ENCODE results near the gene KCNT1. TPM values are rescaled to one million over a fixed set of nuclear protein-coding genes. Genes with fewer than 3 reads are reported as not detected.

Gene KCNT1
- total RNA-seq, 1 donor from 2014 or later = not detected

DNA sequence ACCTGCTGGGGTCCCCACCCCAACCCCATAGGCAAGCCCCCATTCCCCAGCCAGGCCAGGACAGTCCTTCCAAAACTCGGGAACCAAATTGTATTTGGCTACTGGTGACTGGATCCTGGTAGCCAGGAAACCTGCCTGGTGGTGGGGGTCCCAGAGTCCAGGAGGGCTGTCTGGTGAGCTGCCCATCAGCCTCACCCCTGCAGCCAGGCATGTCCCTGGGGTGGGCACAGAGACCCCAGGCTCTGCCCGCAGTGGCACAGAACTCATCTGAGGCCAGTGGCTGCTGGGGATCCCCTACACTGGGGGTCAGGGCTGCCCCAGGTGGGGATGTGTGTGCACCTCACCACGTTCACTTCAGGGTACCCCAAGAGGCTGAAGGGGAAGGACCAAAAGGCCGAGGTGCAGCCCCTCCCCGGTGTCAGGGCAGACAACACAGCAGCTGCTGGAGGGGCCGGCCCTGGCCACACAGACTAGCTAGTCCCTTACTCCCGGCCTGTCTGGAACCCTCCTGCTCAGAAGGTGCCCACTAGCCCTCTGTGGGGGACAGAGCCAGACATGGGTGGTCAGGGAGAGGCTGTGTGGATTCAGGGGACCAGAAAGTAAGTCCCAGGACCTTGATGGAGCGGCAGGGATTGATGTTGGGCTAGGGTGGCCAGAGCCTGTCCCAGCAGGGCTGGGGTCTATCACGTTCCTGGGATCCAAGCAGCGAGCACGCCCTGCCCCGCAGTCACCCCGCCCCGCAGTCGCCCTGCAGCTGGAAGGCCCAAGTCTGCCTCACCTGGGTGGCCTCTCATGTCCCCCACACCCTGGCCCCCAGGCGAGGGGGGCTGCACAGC lies 91.5 kb downstream of the KCNT1 start:
- no peaks in the 10 kb centered on the region for H3K4me1 Mint-ChIP-seq (ENCODE audit: low read depth)
- no peaks in the 10 kb centered on the region for H3K36me3 Mint-ChIP-seq (ENCODE audit: low read depth)
- intact Hi-C loops (cut with micrococcal nuclease) = no loop called here
- no peaks in the 10 kb centered on the region for H3K27me3 Mint-ChIP-seq (ENCODE audit: low read depth)
- H3K9me3 Mint-ChIP-seq = no peaks in the 10 kb centered on the region
- H3K4me3 Mint-ChIP-seq (ENCODE audit: low read depth) = no peak overlapping the region
- H3K27ac Mint-ChIP-seq = no peak overlapping the region
- DNase-seq (ENCODE audit: low spot score) = no peak

DNA sequence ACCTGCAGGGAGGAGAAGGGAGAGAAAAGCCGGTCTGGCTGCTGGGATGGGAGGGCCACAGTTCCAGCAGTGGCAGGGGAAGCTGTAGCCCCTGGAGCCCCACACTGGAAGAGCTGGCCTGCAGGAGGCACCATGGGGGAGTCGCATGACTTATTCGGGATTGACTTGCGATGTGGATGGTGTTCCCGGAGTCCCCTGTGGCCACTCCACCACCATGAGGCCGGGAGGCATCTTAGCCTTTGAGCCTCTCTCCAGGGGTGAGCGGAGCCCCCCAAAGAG lies 92.0 kb downstream of the KCNT1 start:
- no peak overlapping the region for H3K27ac Mint-ChIP-seq
- intact Hi-C loops (cut with micrococcal nuclease) = no loop called here
- no peak overlapping the region for H3K4me3 Mint-ChIP-seq (ENCODE audit: low read depth)
- no peak for DNase-seq (ENCODE audit: low spot score)
- H3K27me3 Mint-ChIP-seq (ENCODE audit: low read depth) = no peaks in the 10 kb centered on the region
- H3K9me3 Mint-ChIP-seq = no peaks in the 10 kb centered on the region
- H3K4me1 Mint-ChIP-seq (ENCODE audit: low read depth) = no peaks in the 10 kb centered on the region
- no peaks in the 10 kb centered on the region for H3K36me3 Mint-ChIP-seq (ENCODE audit: low read depth)

DNA sequence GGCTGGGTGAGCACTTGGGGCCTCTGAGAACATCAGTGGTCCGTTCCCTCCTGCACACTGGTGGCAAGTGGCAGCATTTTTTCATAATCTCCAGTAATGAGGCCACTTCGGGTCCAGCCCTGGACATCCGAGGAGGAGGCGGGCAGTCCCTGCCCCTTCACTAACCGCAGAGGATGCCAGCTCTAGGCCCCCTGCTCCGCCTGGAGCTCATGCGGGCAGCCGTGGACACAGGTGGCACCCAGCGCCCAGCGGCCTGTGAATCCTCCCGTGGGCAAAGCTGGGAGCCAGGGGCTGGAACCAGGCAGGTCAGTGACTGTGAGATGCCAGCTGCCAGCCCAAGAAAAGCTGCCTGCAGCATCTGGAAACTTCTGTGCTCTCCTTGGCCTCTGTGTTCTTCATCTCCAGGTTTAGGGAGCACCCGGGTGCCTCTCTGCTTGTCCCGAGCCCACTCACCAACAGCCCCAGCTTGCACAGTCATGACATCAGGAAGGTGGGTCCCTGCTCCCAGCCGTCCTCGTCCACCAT lies 92.4 kb downstream of the KCNT1 start:
- intact Hi-C loops (cut with micrococcal nuclease) = no loop called here
- H3K4me1 Mint-ChIP-seq (ENCODE audit: low read depth) = no peaks in the 10 kb centered on the region
- no peaks in the 10 kb centered on the region for H3K27me3 Mint-ChIP-seq (ENCODE audit: low read depth)
- no peaks in the 10 kb centered on the region for H3K36me3 Mint-ChIP-seq (ENCODE audit: low read depth)
- no peak overlapping the region for H3K4me3 Mint-ChIP-seq (ENCODE audit: low read depth)
- DNase-seq (ENCODE audit: low spot score) = no peak
- H3K9me3 Mint-ChIP-seq = no peaks in the 10 kb centered on the region
- H3K27ac Mint-ChIP-seq = no peak overlapping the region

DNA sequence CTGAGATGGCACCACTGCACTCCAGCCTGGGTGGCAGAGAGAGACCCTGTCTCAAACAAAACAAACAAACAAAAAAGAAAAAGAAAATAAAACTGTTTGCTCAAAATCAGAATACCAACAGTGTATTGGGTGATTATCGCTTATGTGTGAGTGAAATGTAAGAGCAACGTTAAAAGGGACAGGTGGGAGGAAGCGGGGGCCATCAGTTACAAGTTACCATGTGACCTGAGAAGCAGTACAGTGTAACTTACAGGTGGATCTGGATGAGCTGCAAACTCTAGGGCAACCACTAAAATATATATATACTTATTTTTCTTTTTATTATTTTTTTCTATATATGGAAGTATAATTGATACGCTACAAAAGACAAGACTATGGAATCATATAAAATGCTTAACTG lies 93.4 kb downstream of the KCNT1 start:
- H3K4me3 Mint-ChIP-seq (ENCODE audit: low read depth) = no peak overlapping the region
- intact Hi-C loops (cut with micrococcal nuclease) = no loop called here
- no peaks in the 10 kb centered on the region for H3K4me1 Mint-ChIP-seq (ENCODE audit: low read depth)
- no peak overlapping the region for H3K27ac Mint-ChIP-seq
- no peaks in the 10 kb centered on the region for H3K36me3 Mint-ChIP-seq (ENCODE audit: low read depth)
- DNase-seq (ENCODE audit: low spot score) = no peak
- H3K9me3 Mint-ChIP-seq = no peaks in the 10 kb centered on the region
- no peaks in the 10 kb centered on the region for H3K27me3 Mint-ChIP-seq (ENCODE audit: low read depth)

DNA sequence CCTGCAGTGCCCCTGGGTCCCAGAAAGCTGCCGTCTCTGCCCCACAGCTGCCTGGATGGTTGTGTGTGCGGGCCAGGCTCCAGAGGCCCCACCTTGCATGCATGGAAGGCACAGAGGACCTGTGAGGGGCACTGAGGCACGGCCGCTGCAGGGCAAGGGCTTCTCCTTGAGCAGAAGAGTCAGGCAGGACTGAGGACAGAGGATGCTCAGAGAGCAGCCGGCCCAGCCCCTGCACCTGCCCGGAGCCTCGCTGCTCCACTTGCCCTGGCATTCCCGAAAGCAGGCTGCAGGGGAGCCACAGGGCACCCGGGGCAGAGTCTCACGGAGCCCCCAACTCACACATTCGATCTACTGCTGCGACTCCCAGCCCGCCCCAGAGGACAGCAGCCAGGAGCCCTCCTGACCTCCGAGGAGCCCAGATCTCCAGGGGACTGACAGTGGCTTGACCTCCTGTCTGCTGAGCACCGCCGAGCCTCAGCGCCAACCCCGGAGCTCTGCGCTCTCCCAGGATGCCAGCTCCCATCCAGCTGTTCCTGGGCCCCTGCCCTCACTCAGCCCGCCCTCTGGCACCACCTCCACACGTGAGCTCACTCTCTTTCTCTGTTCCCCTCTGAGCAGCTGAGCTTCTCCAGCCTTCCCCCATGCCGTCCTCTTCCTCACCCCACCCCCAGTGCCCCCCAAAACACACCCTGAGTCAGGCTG lies 95.0 kb downstream of the KCNT1 start:
- Mint-ChIP-seq H3K27ac (no peak overlapping the region), H3K4me1 (ENCODE audit: low read depth) (no peaks in the 10 kb centered on the region), H3K9me3 (no peaks in the 10 kb centered on the region), H3K4me3 (ENCODE audit: low read depth) (no peak overlapping the region), H3K36me3 (ENCODE audit: low read depth) (no peaks in the 10 kb centered on the region), H3K27me3 (ENCODE audit: low read depth) (no peaks in the 10 kb centered on the region)
- DNase-seq (ENCODE audit: low spot score) = no peak
- intact Hi-C loops (cut with micrococcal nuclease) = no loop called here

DNA sequence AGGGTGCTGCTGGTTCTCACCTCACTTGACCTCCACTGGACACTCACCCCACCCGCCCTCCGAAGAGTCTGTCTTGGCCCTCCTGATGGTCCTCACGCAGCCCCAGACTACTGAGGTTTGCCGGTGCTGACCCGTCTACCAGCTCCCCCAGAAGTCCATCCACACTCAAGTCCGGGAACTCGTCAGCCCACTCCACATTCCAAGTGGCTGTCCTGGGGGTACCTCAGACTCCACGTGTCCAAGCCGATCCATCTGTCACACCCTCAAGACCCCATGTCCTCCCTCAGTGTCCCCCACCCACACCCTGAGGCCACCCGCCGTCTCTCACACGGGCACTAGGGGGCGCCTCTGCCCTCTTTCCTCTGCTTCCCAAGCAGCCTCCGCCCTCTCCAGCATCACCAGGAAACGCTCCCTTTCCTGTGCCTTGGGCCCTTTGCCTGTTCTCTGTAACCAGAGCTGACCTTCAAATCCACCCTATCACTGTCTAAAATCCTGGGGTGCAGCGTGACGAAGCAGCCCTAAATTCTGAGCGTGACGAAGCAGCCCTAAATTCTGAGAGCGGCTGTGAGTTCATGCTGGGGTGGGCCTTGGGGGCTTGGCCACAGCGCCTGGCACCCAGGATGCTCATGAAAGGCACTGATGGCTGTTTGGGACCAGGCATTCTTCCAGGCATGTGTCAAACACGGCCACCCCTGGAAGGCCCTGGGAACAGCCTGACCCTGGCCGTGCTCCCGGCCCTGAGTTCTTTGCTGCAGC lies 95.7 kb downstream of the KCNT1 start:
- H3K4me3 Mint-ChIP-seq (ENCODE audit: low read depth) = no peak overlapping the region
- H3K27me3 Mint-ChIP-seq (ENCODE audit: low read depth) = no peaks in the 10 kb centered on the region
- no peak for DNase-seq (ENCODE audit: low spot score)
- H3K36me3 Mint-ChIP-seq (ENCODE audit: low read depth) = no peaks in the 10 kb centered on the region
- intact Hi-C loops (cut with micrococcal nuclease) = no loop called here
- no peaks in the 10 kb centered on the region for H3K4me1 Mint-ChIP-seq (ENCODE audit: low read depth)
- H3K27ac Mint-ChIP-seq = no peak overlapping the region
- no peaks in the 10 kb centered on the region for H3K9me3 Mint-ChIP-seq

DNA sequence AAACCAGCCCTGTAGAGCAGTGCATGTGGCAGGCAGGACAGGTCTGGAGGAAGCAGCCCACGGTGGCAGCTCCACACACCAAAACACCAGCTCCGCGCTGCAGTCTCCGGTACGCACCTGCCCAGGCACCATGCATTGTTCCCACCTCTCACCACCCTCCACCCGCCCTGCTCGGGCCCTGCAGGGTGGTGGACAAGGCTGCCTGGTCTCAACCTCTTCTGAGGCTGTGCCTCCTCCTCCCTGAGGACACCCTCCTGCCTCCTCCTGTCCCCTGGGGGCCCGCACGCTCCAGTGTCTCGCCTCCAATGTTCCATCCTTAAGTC lies 96.2 kb downstream of the KCNT1 start:
- H3K4me1 Mint-ChIP-seq (ENCODE audit: low read depth) = no peaks in the 10 kb centered on the region
- H3K4me3 Mint-ChIP-seq (ENCODE audit: low read depth) = no peak overlapping the region
- H3K9me3 Mint-ChIP-seq = no peaks in the 10 kb centered on the region

DNA sequence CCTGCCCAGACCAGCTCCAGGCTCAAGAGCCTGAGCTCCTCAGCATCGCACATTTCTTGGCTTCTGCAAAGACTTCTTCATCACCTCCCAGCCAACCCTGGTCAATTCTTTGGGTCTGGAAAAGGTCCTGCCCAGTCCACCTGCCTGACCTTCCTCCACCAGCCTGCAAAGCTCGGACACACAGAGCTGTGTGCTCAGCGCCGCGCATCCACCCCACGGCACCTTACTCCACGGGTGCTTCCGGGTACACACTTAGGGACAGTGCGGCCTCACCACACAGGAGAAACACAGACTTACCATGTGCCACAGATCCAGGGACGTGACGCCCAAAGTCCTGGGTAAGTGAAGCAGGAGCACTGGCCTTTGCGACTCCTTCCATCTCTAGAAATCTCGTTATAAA lies 97.3 kb downstream of the KCNT1 start:
- Mint-ChIP-seq H3K4me3 (ENCODE audit: low read depth) (no peak overlapping the region), H3K27me3 (ENCODE audit: low read depth) (no peaks in the 10 kb centered on the region), H3K27ac (no peak overlapping the region), H3K4me1 (ENCODE audit: low read depth) (no peaks in the 10 kb centered on the region), H3K9me3 (no peaks in the 10 kb centered on the region), H3K36me3 (ENCODE audit: low read depth) (no peaks in the 10 kb centered on the region)
- intact Hi-C loops (cut with micrococcal nuclease) = no loop called here
- DNase-seq (ENCODE audit: low spot score) = no peak

More for the DNA sequence above, 96.2 kb downstream of the KCNT1 start:
- H3K27ac Mint-ChIP-seq = no peak overlapping the region
- no peaks in the 10 kb centered on the region for H3K36me3 Mint-ChIP-seq (ENCODE audit: low read depth)
- DNase-seq (ENCODE audit: low spot score) = no peak
- intact Hi-C loops (cut with micrococcal nuclease) = no loop called here
- H3K27me3 Mint-ChIP-seq (ENCODE audit: low read depth) = no peaks in the 10 kb centered on the region

DNA sequence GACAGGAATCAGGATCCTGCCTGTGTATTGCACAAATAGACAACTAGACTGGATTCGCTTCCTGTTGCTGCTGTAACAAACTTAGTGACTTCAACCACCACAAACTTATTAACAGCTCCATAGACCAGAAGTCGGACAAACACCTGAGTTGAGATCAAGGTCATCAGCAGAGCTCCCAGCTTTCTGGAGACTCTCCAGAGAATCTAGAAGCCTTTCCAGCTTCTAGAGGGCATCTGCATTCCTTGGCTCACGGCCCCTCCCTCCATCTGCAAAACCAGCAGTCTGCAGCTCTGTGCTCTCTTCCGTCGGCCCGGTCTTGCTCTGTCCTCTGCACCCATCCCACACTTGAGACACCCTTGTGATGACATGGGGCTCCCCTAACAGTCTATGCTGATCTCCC lies 99.1 kb downstream of the KCNT1 start:
- intact Hi-C loops (cut with micrococcal nuclease) = no loop called here
- no peaks in the 10 kb centered on the region for H3K9me3 Mint-ChIP-seq
- H3K27me3 Mint-ChIP-seq (ENCODE audit: low read depth) = no peaks in the 10 kb centered on the region
- no peaks in the 10 kb centered on the region for H3K36me3 Mint-ChIP-seq (ENCODE audit: low read depth)
- H3K27ac Mint-ChIP-seq = no peak overlapping the region
- no peak for DNase-seq (ENCODE audit: low spot score)
- peaks cover 2% of the 10 kb centered on the region for H3K4me1 Mint-ChIP-seq (ENCODE audit: low read depth)
- H3K4me3 Mint-ChIP-seq (ENCODE audit: low read depth) = no peak overlapping the region

DNA sequence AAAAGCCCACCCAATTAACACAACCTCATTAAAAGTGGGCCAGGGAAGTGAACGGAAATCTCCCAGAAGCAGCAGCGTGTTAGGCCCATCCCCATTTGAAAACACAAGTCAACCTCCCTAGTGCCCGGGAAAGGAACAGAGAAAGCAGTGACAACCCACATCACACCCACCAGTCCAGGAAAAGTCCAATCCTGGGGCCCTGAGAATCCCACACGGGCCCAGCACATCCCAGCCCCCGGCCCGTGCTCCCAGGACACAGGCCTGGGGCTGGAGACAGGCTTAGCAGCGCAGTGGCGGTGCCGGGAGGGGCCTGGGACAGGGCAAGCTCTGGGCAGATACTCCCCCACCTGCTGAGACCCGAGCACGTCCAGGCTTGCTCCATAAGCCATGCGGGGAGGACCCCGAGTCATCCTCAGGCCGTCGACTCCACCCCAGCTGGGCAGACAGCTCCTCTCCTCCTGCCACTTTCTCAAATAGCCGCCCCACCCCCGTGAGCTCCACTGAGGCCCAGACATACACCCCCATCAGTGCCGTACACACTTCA lies 101.0 kb downstream of the KCNT1 start:
- no peaks in the 10 kb centered on the region for H3K9me3 Mint-ChIP-seq
- intact Hi-C loops (cut with micrococcal nuclease) = no loop called here
- H3K27ac Mint-ChIP-seq = no peak overlapping the region
- H3K27me3 Mint-ChIP-seq (ENCODE audit: low read depth) = no peaks in the 10 kb centered on the region
- H3K4me1 Mint-ChIP-seq (ENCODE audit: low read depth) = peaks cover 2% of the 10 kb centered on the region
- H3K4me3 Mint-ChIP-seq (ENCODE audit: low read depth) = no peak overlapping the region
- H3K36me3 Mint-ChIP-seq (ENCODE audit: low read depth) = no peaks in the 10 kb centered on the region
- no peak for DNase-seq (ENCODE audit: low spot score)

DNA sequence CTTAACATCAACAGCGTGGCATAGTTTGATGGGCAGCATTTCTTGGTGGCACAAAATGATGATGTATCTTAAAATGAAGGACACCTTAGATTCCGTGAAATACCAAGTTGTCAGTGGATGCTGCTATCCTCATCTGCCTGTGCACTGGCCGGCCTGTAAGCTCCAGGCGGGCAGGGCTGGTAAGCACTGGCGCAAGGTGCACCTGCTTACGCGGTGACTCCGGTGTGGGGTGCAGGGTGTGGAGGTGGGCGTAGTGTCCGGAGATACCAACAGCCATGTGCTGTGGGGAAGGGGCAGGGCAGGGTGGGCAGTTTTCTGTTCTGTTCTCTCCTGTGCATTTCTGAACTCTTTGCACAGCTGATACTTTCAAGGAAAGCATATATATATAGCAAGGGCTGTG lies 101.5 kb downstream of the KCNT1 start:
- no peaks in the 10 kb centered on the region for H3K27me3 Mint-ChIP-seq (ENCODE audit: low read depth)
- intact Hi-C loops (cut with micrococcal nuclease) = no loop called here
- H3K4me1 Mint-ChIP-seq (ENCODE audit: low read depth) = peaks cover 2% of the 10 kb centered on the region
- no peaks in the 10 kb centered on the region for H3K36me3 Mint-ChIP-seq (ENCODE audit: low read depth)
- no peak for DNase-seq (ENCODE audit: low spot score)
- no peak overlapping the region for H3K27ac Mint-ChIP-seq
- no peaks in the 10 kb centered on the region for H3K9me3 Mint-ChIP-seq
- no peak overlapping the region for H3K4me3 Mint-ChIP-seq (ENCODE audit: low read depth)

DNA sequence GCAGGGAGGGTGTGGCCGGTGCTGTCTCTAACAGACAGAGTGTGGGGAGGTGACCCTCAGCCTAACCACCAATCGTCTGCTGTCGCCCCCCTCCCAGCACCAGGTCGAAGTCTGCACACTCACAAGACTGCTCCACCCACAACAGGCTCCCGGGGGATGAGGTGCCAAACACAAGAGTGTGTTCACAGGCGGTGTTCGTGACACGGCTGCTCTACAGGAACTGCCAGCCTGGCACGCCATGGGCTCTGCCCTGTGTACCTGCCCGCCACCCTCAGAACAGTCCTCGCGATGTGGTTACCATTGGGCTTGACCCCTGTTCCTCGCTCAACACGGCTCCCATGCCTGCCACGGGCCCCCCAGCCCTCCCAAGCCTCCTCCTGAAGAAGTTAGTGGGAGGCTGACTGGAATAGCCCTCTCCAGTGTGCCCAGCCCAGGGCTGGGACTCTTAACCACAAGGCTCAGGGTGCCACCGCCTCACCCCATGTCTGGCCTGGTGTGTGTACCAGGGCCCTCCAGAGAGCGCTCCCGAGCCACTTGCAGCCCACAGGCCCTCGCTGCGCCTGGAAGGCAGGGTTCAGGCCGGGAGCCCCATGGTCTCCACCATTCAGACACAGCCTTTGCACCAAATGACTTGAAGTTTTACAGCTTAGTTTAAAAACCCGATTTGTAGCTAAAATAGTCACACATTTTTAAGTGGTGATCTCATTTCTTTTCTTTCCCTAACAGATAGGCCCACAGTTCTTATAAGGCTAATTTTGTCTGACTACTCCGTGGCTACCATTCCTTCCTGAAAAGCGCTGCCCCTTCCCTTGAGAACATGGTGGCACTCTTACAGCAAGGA lies 102.8 kb downstream of the KCNT1 start:
- H3K4me1 Mint-ChIP-seq (ENCODE audit: low read depth) = peaks cover 2% of the 10 kb centered on the region
- intact Hi-C loops (cut with micrococcal nuclease) = no loop called here
- no peaks in the 10 kb centered on the region for H3K9me3 Mint-ChIP-seq
- no peak overlapping the region for H3K4me3 Mint-ChIP-seq (ENCODE audit: low read depth)
- no peaks in the 10 kb centered on the region for H3K36me3 Mint-ChIP-seq (ENCODE audit: low read depth)
- H3K27me3 Mint-ChIP-seq (ENCODE audit: low read depth) = no peaks in the 10 kb centered on the region
- no peak overlapping the region for H3K27ac Mint-ChIP-seq
- DNase-seq (ENCODE audit: low spot score) = no peak
